GM19035 (cell line): Measurements from ENCODE around the gene LYG1.
"Not testable (repeated sequence)": the region's sequence is repeated elsewhere in the genome, so short reads cannot be mapped to it uniquely, and the experiment has no call there.

Experiments used
- ATAC-seq: cut with Tn5 transposase; IDR thresholded peaks from one replicate; pipeline ENCODE4 v1.9.1; 2021; ENCODE audit not compliant: unreplicated experiment

Gene LYG1

DNA sequence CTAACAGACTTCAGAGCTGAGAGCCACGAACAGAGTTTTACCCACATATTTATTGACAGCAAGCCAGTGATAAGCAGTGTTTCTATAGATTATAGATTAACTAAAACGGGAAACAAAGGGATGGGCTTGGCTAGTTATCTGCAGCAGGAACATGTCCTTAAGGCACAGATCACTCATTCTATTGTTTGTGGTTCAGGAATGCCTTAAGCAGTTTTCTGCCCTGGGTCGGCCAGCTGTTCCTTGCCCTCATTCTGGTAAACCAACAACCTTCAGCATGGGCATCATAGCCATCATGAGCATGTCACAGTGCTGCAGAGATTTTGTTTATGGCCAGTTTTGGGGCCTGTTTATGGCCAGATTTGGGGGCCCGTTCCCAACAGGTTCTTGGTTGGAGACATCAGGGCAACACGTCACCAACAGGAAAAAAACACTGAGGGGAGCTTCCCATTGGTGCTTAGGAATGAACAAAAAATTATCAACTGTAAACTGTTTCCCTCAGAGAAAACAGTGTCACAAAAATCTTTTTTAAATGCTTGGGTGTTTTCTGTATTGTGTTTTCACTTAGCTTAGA, 22.7 kb downstream of the LYG1 start:
- not testable (repeated sequence) for ATAC-seq

DNA sequence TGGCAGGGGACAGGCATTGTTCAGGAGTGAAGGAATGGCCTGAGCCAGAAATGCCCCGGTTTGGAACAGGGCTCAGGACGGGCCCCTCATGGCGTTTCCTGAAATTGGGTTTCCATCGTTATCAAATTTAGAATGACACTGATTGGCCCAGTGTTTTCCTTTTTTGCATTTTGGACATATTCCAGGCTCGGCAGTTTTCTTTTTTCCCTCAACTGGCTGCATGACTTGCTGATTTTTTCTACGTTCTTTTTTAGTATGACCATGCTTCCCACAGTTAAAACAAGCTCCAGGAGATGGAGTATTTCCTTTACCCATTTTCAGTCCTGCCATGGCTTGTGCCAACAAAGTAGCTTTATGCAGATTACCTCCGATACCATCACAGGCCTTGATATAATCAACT, 25.1 kb downstream of the LYG1 start:
- ATAC-seq = no peak

- no peak for ATAC-seq
Measured at GRCh38 chr2:99261242-99261641, 39.8 kb downstream of the LYG1 start.

GRCh38 chr2:99260184-99260583, 40.8 kb downstream of the LYG1 start:
- no peak for ATAC-seq

DNA sequence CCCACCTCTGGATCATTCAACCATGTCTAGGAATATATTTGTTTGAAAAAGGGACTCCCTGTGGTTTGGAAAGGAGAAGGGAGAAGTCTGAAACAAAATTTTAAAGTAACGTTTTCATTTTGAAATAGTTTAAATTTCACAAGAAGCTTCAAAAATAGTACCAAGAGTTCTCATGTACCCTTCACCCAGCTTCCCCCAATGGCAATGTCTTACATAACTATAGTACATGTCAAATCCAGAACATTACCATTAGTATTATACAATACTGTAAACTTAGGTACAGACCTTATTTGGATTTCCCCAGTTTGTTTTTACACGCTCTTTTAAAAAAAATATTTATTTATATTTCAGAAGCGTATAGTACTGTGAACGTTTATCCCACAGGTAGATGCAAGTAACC, 41.5 kb downstream of the LYG1 start:
- ATAC-seq = no peak

- no peak for ATAC-seq
Measured at GRCh38 chr2:99256677-99257076, 44.3 kb downstream of the LYG1 start.

DNA sequence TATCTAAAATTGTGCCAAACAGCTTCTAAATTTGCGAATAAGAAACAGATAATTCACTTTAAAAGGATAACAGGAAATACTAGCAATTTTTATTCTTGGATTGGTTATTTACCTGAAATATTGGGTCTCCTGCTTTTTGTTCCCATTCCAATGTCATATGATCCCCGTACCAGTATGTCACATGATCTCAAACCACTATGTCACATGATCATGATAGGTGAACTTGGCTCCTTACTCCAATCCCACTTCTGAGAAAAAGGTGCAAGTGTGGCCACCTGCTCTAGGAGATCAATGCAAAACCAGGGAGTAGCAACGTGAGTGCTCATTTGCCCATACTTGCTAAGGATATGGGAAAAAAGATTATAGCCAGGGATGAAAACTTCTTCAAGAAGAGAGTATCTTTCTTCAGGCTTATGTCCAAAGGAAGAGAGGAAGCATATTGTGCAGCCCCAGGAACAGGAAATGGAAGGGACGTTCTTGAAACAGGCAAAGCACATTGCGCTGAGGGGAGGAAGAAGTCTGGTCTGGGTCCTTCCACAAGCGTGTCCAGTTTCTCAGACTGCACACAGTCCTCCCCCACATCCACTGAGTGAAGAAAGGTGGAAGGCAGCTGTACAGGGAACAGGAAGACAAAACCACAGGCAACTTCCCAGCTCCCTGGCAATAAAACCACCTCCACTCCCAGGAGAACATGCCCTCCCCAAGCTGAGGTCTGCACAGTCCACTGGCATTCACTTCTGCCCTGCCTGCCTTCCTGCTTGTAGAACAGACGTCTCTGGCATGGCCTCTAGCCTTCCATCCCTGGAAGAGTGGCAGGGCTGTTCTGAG, 45.3 kb downstream of the LYG1 start, which contains the start of gene LYG2:
LYG2 (minus strand) TSS at position 176 of the 828 bp plus-strand sequence. CDS start 1,406 bp downstream, outside the sequence.
- ATAC-seq = no peak

- no peak for ATAC-seq
Measured at GRCh38 chr2:99249951-99250350, 51.0 kb downstream of the LYG1 start.

GRCh38 chr2:99242151-99242550, 58.8 kb downstream of the LYG1 start:
- ATAC-seq = no peak

DNA sequence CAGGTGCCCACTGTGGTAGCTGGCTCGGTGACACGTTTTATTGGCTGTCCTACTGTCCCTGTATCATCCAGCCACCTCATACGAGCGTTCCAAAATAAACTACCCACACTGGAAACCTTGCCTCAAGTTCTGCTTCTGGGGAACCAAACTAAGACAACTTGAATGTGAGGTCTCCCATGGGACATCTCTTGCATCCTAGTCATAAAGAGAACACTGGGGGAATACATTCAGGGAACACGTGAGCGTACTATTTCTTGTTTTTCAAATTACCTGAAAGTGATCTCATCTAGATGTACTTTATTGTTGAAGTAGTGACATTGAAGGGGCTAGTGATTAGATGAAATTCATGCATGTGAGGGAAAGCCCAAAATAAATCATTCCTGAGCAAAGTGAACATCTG, 60.6 kb downstream of the LYG1 start:
- no peak for ATAC-seq

DNA sequence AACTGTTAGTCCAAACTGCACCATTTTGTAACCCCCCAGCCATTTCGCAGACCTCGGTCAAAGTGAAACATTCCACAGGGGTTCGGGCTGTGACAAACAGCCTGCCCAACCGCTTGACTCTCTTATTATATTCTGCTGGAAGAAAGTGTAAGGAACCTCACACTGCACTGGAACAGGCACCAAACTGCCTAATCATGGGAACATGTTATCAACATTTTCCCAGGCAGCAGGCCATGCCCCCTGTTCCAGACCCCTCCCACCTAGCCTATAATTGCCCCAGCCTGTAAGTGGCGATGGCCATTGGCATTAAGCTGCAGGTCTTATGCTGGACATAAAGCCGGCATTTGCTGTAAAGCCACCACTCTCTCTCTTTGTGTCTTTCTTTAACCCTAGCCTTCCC, 62.4 kb downstream of the LYG1 start:
- no peak for ATAC-seq
